LNCAP (cell line): ENCODE measurements around the gene WAS.

Experiments
- CTCF ChIP-seq: fragments of 450-650 bp; IDR thresholded peaks from 2 replicates; pipeline ENCODE4 v1.5.1; 2017; ENCODE audit warnings: mild to moderate bottlenecking

WAS gene

GRCh38 chrX:48728653-48729052 lies 45.1 kb downstream of the WAS start:
- TF ChIP-seq CTCF, result no peak

GRCh38 chrX:48736303-48736702 lies 52.7 kb downstream of the WAS start:
- no peak for TF ChIP-seq CTCF

- TF ChIP-seq CTCF, result no peak
Measured at GRCh38 chrX:48736878-48737212, 53.2 kb downstream of the WAS start.

- no peak for TF ChIP-seq CTCF
Measured at GRCh38 chrX:48737213-48737938, 53.8 kb downstream of the WAS start.

- no peak for TF ChIP-seq CTCF
Measured at GRCh38 chrX:48737940-48738339, 54.3 kb downstream of the WAS start.
